Subcutaneous adipose tissue (tissue), 4 donors: ENCODE data around the gene UBAC1. TPM values are rescaled to one million over a fixed set of nuclear protein-coding genes. Genes with fewer than 3 reads are reported as not detected.

ENCODE experiments used
- CTCF ChIP-seq: fragments of 450-650 bp; IDR thresholded peaks from one replicate; pipeline ENCODE4 v1.5.1; 2016; ENCODE audit warnings: low read depth, mild to moderate bottlenecking, control low read depth, antibody characterized with exemption, moderate library complexity
- total RNA-seq, 4 donors: library from RNA; depleted of rRNA; stranded (reverse); fragments of >200 nt; gene quantifications; one replicate each; pipeline ENCODE4 v1.1.0, GENCODE V29; 2016

UBAC1 gene
- total RNA-seq, 4 donors from 2014 or later, result 32.4 to 56.9 (median 51.2) TPM

GRCh38 chr9:135948446-135948845 lies 12.7 kb downstream of the UBAC1 start:
- no peak for TF ChIP-seq CTCF

DNA sequence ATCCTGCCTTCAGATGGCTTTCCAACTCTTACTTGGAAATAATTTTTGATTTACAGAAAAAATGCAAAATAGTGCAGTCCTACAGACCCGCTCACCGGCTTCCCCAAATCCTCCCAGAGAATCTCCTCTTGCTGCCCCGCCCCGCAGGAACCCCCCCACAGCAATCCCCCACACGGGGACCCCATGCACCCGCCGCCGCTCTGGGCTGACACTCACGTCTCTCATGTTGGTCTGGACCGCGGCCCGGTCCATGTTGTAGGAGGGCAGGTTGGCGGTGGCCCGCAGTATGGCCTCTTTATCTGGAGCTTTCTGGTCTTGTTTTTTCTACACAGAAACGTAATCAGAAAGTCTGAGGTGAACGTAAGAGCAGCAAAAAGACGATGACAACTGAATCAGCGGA lies 13.6 kb downstream of the UBAC1 start:
- no peak for TF ChIP-seq CTCF

DNA sequence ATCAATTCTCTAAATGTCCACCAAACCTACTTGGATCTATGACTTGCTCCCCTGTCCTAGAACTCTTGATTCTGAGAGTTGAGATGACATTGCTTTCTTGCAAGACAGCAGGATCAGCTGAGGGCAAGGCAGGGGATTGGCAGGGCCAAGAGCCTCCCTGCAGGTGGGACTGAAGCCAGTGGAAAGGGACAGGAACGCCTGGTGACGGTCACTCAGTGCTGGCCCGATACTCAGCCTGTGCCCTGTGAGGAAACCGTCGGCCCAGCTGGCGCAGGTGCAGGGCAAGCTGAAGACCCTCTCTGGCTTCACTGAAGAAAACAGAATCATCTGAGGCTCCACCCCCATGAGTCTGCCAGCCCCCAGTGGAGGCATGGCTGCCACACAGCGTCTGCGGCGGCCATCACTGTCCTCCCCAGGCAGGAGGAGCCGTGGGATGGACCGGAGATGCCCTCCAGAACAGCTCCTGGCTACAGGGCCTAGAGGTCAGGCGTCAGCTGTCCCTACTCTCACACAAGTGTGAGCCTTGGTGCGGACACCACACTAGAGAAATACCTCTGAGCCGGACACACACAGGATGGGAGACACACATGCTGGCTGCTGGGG lies 14.7 kb downstream of the UBAC1 start:
- no peak for TF ChIP-seq CTCF

DNA sequence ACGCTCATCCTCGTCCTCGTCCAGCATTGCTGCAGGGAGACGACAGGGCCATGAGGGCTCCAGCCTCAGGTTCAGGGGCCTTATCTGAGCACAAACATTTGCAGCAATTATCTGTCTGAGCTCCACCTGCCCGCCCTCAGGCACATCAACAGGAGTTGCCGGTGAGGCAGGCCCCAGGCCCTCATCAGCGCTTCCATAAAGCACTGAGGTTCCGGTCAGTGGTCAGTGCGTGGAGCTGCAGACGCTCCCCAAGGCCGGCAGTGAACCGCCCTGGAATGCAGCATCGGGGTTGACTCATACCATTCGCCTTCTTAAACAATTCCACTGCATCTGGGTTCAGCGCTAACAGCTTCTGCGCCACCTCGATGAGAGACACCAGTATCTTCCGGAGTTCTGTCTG lies 15.2 kb downstream of the UBAC1 start:
- TF ChIP-seq CTCF, result no peak

DNA sequence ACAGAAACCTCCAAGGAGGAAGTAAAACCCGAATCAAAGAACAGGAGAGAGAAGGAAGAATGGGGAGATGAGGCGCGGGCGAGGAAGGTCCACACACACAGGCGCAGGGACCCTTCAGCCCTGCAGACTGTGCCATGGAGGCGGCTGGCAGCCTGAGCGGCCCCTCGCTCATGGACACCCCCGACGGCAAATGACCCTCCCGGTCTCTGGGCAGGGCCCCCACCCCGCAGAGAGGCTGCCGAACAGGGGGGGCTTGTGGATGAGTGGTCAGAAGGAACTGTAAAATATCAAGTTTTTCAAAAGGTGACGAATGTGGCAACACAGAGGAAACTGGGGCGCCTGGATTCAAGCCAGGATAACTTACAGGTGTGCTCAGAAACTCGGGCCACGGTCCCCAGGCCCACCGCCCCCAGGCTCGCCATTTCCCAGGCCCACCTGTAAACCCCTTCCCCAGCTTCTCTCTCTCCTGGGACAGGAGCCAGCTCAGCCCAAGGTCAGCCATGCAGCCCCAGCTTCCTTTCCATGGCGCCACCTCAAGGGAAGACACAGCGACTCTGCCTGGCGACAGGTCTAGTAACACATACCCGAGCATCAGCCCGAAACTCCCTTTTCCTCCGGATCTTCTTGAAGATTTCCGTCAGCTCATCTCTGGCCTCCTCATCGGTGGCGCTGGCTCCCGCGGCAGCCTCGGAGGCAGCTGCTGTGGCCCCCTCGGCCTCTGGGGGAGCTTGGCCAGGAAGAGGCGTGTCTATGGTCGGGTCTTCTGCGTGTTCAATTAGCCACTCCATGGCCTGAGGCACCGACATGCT lies 16.5 kb downstream of the UBAC1 start:
- TF ChIP-seq CTCF, result no peak

- no peak for TF ChIP-seq CTCF
Observed at GRCh38 chr9:135941288-135941995, 19.7 kb downstream of the UBAC1 start.
